Measurements from ENCODE around the gene ICOSLG.
"Not testable (repeated sequence)": the region's sequence is repeated elsewhere in the genome, so short reads cannot be mapped to it uniquely, and the experiment has no call there.

ICOSLG gene

GRCh38 chr21:44240842-44241241 lies at the start of gene ICOSLG:
Gene ICOSLG, minus strand, starts transcription at chr21:44240943. Its CDS starts 126 bp downstream, at chr21:44240817.
- DNase-seq: not testable (repeated sequence)

- no peak for DNase-seq
These were observed 48.8 kb upstream of the ICOSLG start for GRCh38 chr21:44289381-44290010.

GRCh38 chr21:44288251-44289110 lies 47.7 kb upstream of the ICOSLG start:
- DNase-seq: no peak

GRCh38 chr21:44286716-44287632 lies 46.2 kb upstream of the ICOSLG start:
- DNase-seq: no peak

GRCh38 chr21:44286086-44286715 lies 45.5 kb upstream of the ICOSLG start:
- no peak for DNase-seq

- no peak for DNase-seq
These were observed 44.6 kb upstream of the ICOSLG start, which contains the start of gene AIRE for GRCh38 chr21:44285138-44285992. Gene AIRE, plus strand, starts transcription at chr21:44285876. Its CDS starts 131 bp downstream, at chr21:44286007.

GRCh38 chr21:44283948-44284347 lies 43.2 kb upstream of the ICOSLG start:
- no peak for DNase-seq

- DNase-seq: not testable (repeated sequence)
These were observed 42.6 kb upstream of the ICOSLG start for GRCh38 chr21:44283211-44283785.

GRCh38 chr21:44282370-44282769 lies 41.6 kb upstream of the ICOSLG start:
- no peak for DNase-seq

- DNase-seq: no peak
These were observed 41.1 kb upstream of the ICOSLG start for GRCh38 chr21:44281801-44282200.

- DNase-seq: no peak
These were observed 38.9 kb upstream of the ICOSLG start for GRCh38 chr21:44279354-44280260.

GRCh38 chr21:44275041-44275440 lies 34.3 kb upstream of the ICOSLG start:
- no peak for DNase-seq

GRCh38 chr21:44273046-44273445 lies 32.3 kb upstream of the ICOSLG start:
- DNase-seq: no peak

- DNase-seq: no peak
These were observed 31.6 kb upstream of the ICOSLG start for GRCh38 chr21:44272284-44272858.

GRCh38 chr21:44271558-44272283 lies 31.0 kb upstream of the ICOSLG start:
- DNase-seq: no peak

- DNase-seq: no peak
These were observed 28.3 kb upstream of the ICOSLG start for GRCh38 chr21:44269090-44269489.

- no peak for DNase-seq
These were observed 27.0 kb upstream of the ICOSLG start for GRCh38 chr21:44267655-44268142.

GRCh38 chr21:44265734-44266270 lies 25.1 kb upstream of the ICOSLG start:
- DNase-seq: no peak
